Thoracic aorta (tissue), 2 donors: ENCODE results near the gene NOA1. TPM values are rescaled to one million over a fixed set of nuclear protein-coding genes. Genes with fewer than 3 reads are reported as not detected.
"Not testable (repeated sequence)": the region's sequence is repeated elsewhere in the genome, so short reads cannot be mapped to it uniquely, and the experiment has no call there.

Experiments
- ATAC-seq: fragments of 150-250 bp; one replicate; pipeline ENCODE4 v1.8.0; 2017; ENCODE audit warnings: low read depth; ENCODE audit not compliant: insufficient number of reproducible peaks, low FRiP score
- DNase-seq: peaks from one replicate; pipeline ENCODE4 v3.0.0-alpha.2; 2020; ENCODE audit warnings: low spot score
- H3K27ac ChIP-seq, 2 donors: fragments of 200-600 bp; sonication (generic); 1 replicate in 1 of 2; 2 replicates in 1 of 2; pipeline ENCODE4 v1.5.1; 2016; ENCODE audit warnings: mild to moderate bottlenecking in 2 of 2, moderate library complexity in 2 of 2
- H3K27me3 ChIP-seq: fragments of 200-600 bp; sonication (generic); replicated peaks from 2 replicates; pipeline ENCODE4 v1.6.0; 2016; ENCODE audit warnings: mild to moderate bottlenecking; ENCODE audit not compliant: insufficient read depth
- H3K36me3 ChIP-seq: fragments of 200-600 bp; sonication (generic); one replicate; pipeline ENCODE4 v1.5.1; 2016
- H3K4me1 ChIP-seq, 2 donors: fragments of 200-600 bp; sonication (generic); 1 replicate in 1 of 2; 2 replicates in 1 of 2; pipeline versions ENCODE4 v1.5.1 to v1.6.0; 2016; ENCODE audit warnings: low read depth in 2 of 2, mild to moderate bottlenecking in 1 of 2; ENCODE audit not compliant: control insufficient read depth in 1 of 2
- H3K4me3 ChIP-seq: fragments of 200-600 bp; sonication (generic); 2 replicates; pipeline ENCODE4 v1.5.1; 2016; ENCODE audit warnings: mild to moderate bottlenecking
- H3K9me3 ChIP-seq: fragments of 200-600 bp; sonication (generic); 2 replicates; pipeline ENCODE4 v1.5.1; 2016
- total RNA-seq, 2 donors: library from RNA; depleted of rRNA; stranded (reverse); fragments of >200 nt; gene quantifications; one replicate each; pipeline versions ENCODE4 v1.1.0 to v1.2.3, GENCODE V29; 2016
- TF ChIP-seq, protein P1 (sequence below): fragments of 200-600 bp; sonication (generic); IDR thresholded peaks from one replicate; pipeline ENCODE4 v1.5.1; 2019; ENCODE audit warnings: antibody characterized with exemption

Gene NOA1
- total RNA-seq, 2 donors from 2014 or later: 17.7 to 18.3 TPM

DNA sequence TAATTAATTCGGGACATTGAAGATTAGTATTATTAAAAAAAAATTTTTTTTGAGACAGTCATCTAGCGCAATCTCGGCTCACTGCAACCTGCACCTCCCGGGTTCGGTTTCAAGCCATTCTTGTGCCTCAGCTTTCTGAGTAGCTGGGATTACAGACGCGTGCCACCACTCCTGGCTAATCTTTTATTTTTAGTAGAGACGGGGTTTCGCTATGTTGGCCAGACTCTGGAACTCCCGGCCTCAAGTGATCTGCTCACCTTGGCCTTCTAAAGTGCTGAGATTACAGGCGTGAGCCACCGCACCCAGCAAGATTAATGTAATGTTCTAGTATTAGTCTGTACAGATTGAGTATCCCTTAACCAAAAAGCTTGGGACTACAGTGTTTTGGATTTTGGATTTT, 37.0 kb downstream of the NOA1 start:
- Histone ChIP-seq H3K36me3 (peaks cover 14% of the 10 kb centered on the region), H3K27me3 (no peaks in the 10 kb centered on the region), H3K27ac (no peak overlapping the region), H3K4me3 (no peak overlapping the region), H3K4me1 (peaks cover 0 to 7% of the 10 kb centered on the region in 2 donors), H3K9me3 (no peaks in the 10 kb centered on the region)
- DNase-seq (no peak), ATAC-seq (no peak)
- TF ChIP-seq, protein P1, sequence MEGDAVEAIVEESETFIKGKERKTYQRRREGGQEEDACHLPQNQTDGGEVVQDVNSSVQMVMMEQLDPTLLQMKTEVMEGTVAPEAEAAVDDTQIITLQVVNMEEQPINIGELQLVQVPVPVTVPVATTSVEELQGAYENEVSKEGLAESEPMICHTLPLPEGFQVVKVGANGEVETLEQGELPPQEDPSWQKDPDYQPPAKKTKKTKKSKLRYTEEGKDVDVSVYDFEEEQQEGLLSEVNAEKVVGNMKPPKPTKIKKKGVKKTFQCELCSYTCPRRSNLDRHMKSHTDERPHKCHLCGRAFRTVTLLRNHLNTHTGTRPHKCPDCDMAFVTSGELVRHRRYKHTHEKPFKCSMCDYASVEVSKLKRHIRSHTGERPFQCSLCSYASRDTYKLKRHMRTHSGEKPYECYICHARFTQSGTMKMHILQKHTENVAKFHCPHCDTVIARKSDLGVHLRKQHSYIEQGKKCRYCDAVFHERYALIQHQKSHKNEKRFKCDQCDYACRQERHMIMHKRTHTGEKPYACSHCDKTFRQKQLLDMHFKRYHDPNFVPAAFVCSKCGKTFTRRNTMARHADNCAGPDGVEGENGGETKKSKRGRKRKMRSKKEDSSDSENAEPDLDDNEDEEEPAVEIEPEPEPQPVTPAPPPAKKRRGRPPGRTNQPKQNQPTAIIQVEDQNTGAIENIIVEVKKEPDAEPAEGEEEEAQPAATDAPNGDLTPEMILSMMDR: no peak

DNA sequence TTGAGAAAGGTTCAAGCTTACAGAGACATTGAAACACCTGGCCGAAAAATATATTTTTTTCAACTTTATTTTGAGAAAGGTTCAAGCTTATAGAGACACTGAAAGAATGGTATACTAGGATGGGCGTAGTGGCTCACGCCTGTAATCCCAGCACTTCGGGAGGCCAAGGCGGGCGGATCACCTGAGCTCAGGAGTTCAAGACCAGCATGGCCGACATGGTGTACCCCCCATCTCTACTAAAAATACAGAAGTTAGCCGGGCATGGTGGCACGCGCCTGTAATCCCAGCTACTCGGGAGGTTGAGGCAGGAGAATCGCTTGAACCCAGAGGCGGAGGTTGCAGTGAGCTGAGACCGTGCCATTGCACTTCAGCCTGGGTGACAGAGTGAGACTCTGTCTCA, 37.6 kb downstream of the NOA1 start:
- not testable (repeated sequence) for H3K27ac ChIP-seq, H3K4me1 ChIP-seq, H3K9me3 ChIP-seq, H3K4me3 ChIP-seq, H3K27me3 ChIP-seq, ATAC-seq, DNase-seq
- H3K36me3 ChIP-seq: peaks cover 14% of the 10 kb centered on the region

DNA sequence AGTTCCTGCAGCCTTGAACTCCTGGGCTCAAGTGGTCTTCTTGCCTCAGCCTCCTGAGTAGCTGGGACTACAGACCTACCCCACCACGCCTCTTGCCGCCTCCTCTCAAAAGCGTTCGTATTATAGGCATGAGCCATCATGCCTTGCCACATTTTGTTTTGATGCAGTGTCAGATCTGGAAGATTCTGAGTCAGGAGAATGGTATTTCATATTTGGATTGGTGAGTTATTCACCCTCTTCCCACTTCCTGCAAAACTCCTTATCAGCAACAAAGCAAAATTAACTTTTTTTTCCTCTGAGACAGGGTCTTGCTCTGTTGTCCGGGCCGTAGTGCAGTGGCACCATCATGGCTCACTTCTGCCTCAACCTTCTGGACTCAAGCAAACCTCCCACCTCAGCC, 40.1 kb downstream of the NOA1 start:
- ATAC-seq (peak; percentile 36), DNase-seq (no peak)
- Histone ChIP-seq H3K27ac (no peak overlapping the region), H3K9me3 (no peaks in the 10 kb centered on the region), H3K27me3 (no peaks in the 10 kb centered on the region), H3K4me3 (no peak overlapping the region), H3K36me3 (peaks cover 14% of the 10 kb centered on the region), H3K4me1 (peaks cover 2 to 19% of the 10 kb centered on the region in 2 donors)
- TF ChIP-seq, protein P1: no peak

DNA sequence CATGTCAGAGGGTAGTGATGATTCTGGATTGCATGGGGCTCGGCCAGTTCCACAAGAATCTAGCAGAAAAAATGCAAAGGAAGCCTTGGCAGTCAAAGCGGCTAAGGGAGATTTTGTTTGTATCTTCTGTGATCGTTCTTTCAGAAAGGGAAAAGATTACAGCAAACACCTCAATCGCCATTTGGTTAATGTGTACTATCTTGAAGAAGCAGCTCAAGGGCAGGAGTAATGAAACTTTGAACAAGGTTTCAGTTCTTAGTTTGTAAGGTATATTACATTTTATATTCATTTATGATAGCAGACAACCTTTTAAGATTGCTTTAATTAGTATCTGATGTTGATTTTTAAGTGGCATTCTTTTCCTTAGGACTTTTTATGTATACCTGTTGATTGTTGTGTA, 45.5 kb downstream of the NOA1 start:
- no peak overlapping the region for H3K27ac ChIP-seq
- no peak for ATAC-seq
- H3K27me3 ChIP-seq: no peaks in the 10 kb centered on the region
- no peak for DNase-seq
- H3K36me3 ChIP-seq: peaks cover 24% of the 10 kb centered on the region
- peaks cover 2 to 11% of the 10 kb centered on the region in 2 donors for H3K4me1 ChIP-seq
- TF ChIP-seq, protein P1: no peak
- H3K9me3 ChIP-seq: no peaks in the 10 kb centered on the region
- no peak overlapping the region for H3K4me3 ChIP-seq

DNA sequence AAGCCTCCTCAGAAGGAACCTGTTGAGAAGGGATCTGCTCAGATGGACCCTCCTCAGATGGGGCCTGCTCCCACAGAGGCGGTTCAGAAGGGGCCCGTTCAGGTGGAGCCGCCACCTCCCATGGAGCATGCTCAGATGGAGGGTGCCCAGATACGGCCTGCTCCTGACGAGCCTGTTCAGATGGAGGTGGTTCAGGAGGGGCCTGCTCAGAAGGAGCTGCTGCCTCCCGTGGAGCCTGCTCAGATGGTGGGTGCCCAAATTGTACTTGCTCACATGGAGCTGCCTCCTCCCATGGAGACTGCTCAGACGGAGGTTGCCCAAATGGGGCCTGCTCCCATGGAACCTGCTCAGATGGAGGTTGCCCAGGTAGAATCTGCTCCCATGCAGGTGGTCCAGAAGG, 46.8 kb downstream of the NOA1 start:
- peaks cover 2 to 11% of the 10 kb centered on the region in 2 donors for H3K4me1 ChIP-seq
- H3K9me3 ChIP-seq: no peaks in the 10 kb centered on the region
- no peak for DNase-seq

DNA sequence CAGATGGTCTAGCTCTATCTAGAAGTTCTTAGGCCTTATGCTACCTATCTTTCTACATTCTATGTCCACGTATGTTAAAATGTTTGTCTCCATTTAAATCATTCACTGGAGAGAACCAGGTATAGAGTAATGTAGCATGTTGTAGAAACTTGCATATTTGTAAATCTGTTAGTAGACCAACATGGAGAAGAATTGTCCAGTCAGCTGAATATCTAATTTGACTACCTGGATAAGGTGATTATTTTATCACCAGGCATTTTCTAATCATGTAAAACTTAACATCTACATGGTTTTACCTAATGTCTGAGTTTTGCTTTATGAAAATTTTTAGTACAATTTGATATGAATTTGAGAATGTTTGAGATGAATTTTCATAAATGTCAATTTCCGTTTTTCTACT, 50.2 kb downstream of the NOA1 start:
- ATAC-seq (no peak), DNase-seq (no peak)
- H3K9me3 ChIP-seq: no peaks in the 10 kb centered on the region
- H3K4me1 ChIP-seq: no peaks in the 10 kb centered on the region
- peaks cover 32% of the 10 kb centered on the region for H3K36me3 ChIP-seq
- TF ChIP-seq, protein P1: no peak
- no peak overlapping the region for H3K27ac ChIP-seq
- no peak overlapping the region for H3K4me3 ChIP-seq
- no peaks in the 10 kb centered on the region for H3K27me3 ChIP-seq

More for the DNA sequence above, 46.8 kb downstream of the NOA1 start:
- no peak overlapping the region for H3K4me3 ChIP-seq
- no peak overlapping the region for H3K27ac ChIP-seq
- TF ChIP-seq, protein P1: no peak
- H3K36me3 ChIP-seq: peaks cover 26% of the 10 kb centered on the region
- no peak for ATAC-seq
- H3K27me3 ChIP-seq: no peaks in the 10 kb centered on the region

DNA sequence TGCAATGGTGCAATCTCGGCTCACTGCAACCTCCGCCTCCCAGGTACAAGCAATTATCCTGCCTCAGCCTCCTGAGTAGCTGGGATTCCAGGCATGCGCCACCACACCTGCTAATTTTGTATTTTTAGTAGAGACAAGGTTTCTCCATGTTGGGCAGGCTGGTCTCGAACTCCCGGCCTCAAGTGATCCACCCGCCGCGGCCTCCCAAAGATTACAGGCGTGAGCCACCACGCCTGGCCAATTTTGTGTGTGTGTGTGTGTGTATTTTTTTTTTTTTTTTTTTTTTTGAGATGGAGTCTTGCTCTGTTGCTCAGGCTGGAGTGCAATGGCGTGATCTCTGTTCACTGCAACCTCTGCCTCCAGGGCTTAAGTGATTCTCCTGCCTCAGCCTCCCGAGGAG, 62.4 kb downstream of the NOA1 start:
- ATAC-seq, H3K9me3 ChIP-seq, H3K36me3 ChIP-seq, H3K27ac ChIP-seq, H3K4me3 ChIP-seq, DNase-seq, H3K27me3 ChIP-seq: not testable (repeated sequence)
- H3K4me1 ChIP-seq: peaks cover 20 to 47% of the 10 kb centered on the region in 2 donors
